Mucosa of descending colon (tissue), 3 donors: Measurements from ENCODE around the gene CTNS. TPM values are rescaled to one million over a fixed set of nuclear protein-coding genes. Genes with fewer than 3 reads are reported as not detected.

Experiments
- ATAC-seq: fragments of 200-7000 bp; cut with Tn5 transposase; one replicate; pipeline ENCODE4 v1.9.1; 2020; ENCODE audit warnings: mild to moderate bottlenecking, moderate library complexity
- DNase-seq, 3 donors: peaks; one replicate each; pipeline ENCODE4 v3.0.0-alpha.2; 2020
- H3K36me3 ChIP-seq: fragments of 200-600 bp; one replicate; pipeline ENCODE4 v1.8.0; 2021; ENCODE audit warnings: low read depth, mild to moderate bottlenecking
- H3K4me1 ChIP-seq: fragments of 200-600 bp; one replicate; pipeline ENCODE4 v1.8.0; 2021; ENCODE audit warnings: low read depth, mild to moderate bottlenecking
- H3K4me3 ChIP-seq: fragments of 200-600 bp; one replicate; pipeline ENCODE4 v1.8.0; 2021; ENCODE audit warnings: mild to moderate bottlenecking
- H3K9me3 ChIP-seq: fragments of 200-600 bp; one replicate; pipeline ENCODE4 v1.8.0; 2021; ENCODE audit warnings: mild to moderate bottlenecking
- CTCF ChIP-seq: fragments of 200-600 bp; IDR thresholded peaks from one replicate; pipeline ENCODE4 v1.8.0; 2022; ENCODE audit warnings: antibody characterized with exemption, mild to moderate bottlenecking
- intact Hi-C, 2 donors: fragments of 100-400 bp; cut with DNase I in 1 of 2; cut with micrococcal nuclease in 1 of 2; formaldehyde crosslinking; loops; one replicate each; pipeline versions ENCODE4 v1.11.0 to v1.11.1; 2022; cut with DNase I, micrococcal nuclease
- total RNA-seq, 3 donors: library from RNA; stranded (reverse); fragmentation: NEBNext Ultra II Directional in 2 of 3; extraction: Animal tissue kit (Norgen Biotek cat#: 25700) in 2 of 3; gene quantifications; one replicate each; pipeline versions ENCODE4 v1.2.1 to v1.2.4, GENCODE V29; 2021 to 2023
- donor health status: DM: no; HTN: no; CAD: no; lungs with moderate emphysema.
- donor health status: DM: no; HTN: no; CAD: no.
- donor health status: DM: no; HTN: yes; CAD: no.

The CTNS gene
- total RNA-seq, 3 donors from 2014 or later, result 9.6 to 13.4 (median 13.1) TPM

- TF ChIP-seq CTCF, result no peak
- Histone ChIP-seq H3K36me3 (no peaks in the 10 kb centered on the region), H3K4me3 (no peak overlapping the region), H3K9me3 (no peaks in the 10 kb centered on the region), H3K4me1 (no peaks in the 10 kb centered on the region)
- ATAC-seq (no peak), DNase-seq (no peak)
- intact Hi-C loops, result no loop called here
Measured at GRCh38 chr17:3593384-3593783, 43.2 kb upstream of the CTNS start.

GRCh38 chr17:3594051-3594800 lies 42.3 kb upstream of the CTNS start:
- no peak for TF ChIP-seq CTCF
- Histone ChIP-seq H3K4me1 (no peaks in the 10 kb centered on the region), H3K9me3 (no peaks in the 10 kb centered on the region), H3K36me3 (no peaks in the 10 kb centered on the region), H3K4me3 (no peak overlapping the region)
- DNase-seq, result peak in 1 of 3 donors; percentile 17
- no peak for ATAC-seq
- intact Hi-C loops, result no loop called here

GRCh38 chr17:3594976-3595375 lies 41.6 kb upstream of the CTNS start:
- Histone ChIP-seq H3K4me1 (no peaks in the 10 kb centered on the region), H3K9me3 (no peaks in the 10 kb centered on the region), H3K36me3 (no peaks in the 10 kb centered on the region), H3K4me3 (no peak overlapping the region)
- ATAC-seq (no peak), DNase-seq (peak in 1 of 3 donors; percentile 7)
- no peak for TF ChIP-seq CTCF
- intact Hi-C loops, result no loop called here

- no peaks in the 10 kb centered on the region for H3K36me3 ChIP-seq
- ATAC-seq, result no peak
- intact Hi-C loops, result no loop called here
- DNase-seq, result peak in 1 of 3 donors; percentile 14
- H3K4me3 ChIP-seq, result no peak overlapping the region
- no peaks in the 10 kb centered on the region for H3K9me3 ChIP-seq
- no peak for TF ChIP-seq CTCF
- no peaks in the 10 kb centered on the region for H3K4me1 ChIP-seq
Measured at GRCh38 chr17:3596804-3597464, 39.6 kb upstream of the CTNS start.

GRCh38 chr17:3598078-3598477 lies 38.5 kb upstream of the CTNS start:
- no peaks in the 10 kb centered on the region for H3K36me3 ChIP-seq
- H3K9me3 ChIP-seq, result no peaks in the 10 kb centered on the region
- DNase-seq (peak in 1 of 3 donors; percentile 7), ATAC-seq (no peak)
- H3K4me1 ChIP-seq, result no peaks in the 10 kb centered on the region
- TF ChIP-seq CTCF, result no peak
- H3K4me3 ChIP-seq, result no peak overlapping the region
- intact Hi-C loops, result no loop called here
